Prostate gland (tissue), 2 donors: ENCODE measurements around the gene SYNCRIP. TPM values are rescaled to one million over a fixed set of nuclear protein-coding genes. Genes with fewer than 3 reads are reported as not detected.
"Not testable (repeated sequence)": the region's sequence is repeated elsewhere in the genome, so short reads cannot be mapped to it uniquely, and the experiment has no call there.

Experiments used
- DNase-seq: peaks from one replicate; pipeline ENCODE4 v3.0.0-alpha.2; 2019; ENCODE audit warnings: low spot score
- H3K27ac ChIP-seq, 2 donors: fragments of 200-600 bp; sonication (generic); 2 replicates each; pipeline ENCODE4 v1.5.1; 2017 to 2019
- H3K27me3 ChIP-seq: fragments of 200-600 bp; sonication (generic); replicated peaks from 2 replicates; pipeline ENCODE4 v1.5.1; 2019; ENCODE audit not compliant: insufficient read depth
- H3K36me3 ChIP-seq, 2 donors: fragments of 200-600 bp; sonication (generic); 1 replicate in 1 of 2; 2 replicates in 1 of 2; pipeline versions ENCODE4 v1.5.1 to v1.8.1; 2017 to 2019
- H3K4me1 ChIP-seq: fragments of 200-600 bp; sonication (generic); replicated peaks from 2 replicates; pipeline ENCODE4 v1.5.1; 2019
- H3K4me3 ChIP-seq, 2 donors: fragments of 200-600 bp; sonication (generic); 2 replicates each; pipeline ENCODE4 v1.5.1; 2017 to 2019
- H3K9me3 ChIP-seq: fragments of 200-600 bp; sonication (generic); 2 replicates; pipeline ENCODE4 v1.5.1; 2017
- POLR2A ChIP-seq: fragments of 450-650 bp; IDR thresholded peaks from one replicate; pipeline ENCODE4 v1.6.1; 2016; ENCODE audit warnings: antibody characterized with exemption, mild to moderate bottlenecking
- POLR2AphosphoS5 ChIP-seq: sonication (generic); formaldehyde crosslinking; IDR thresholded peaks from one replicate; pipeline ENCODE4 v1.6.1; 2017; ENCODE audit warnings: antibody characterized with exemption
- WGBS: methylation state at CpG from one replicate; pipeline ENCODE4 v1.1.5; 2018; 5-methylcytosine and 5-hydroxymethylcytosine counted together
- intact Hi-C: fragments of 100-400 bp; cut with DNase I; formaldehyde crosslinking; loops from one replicate; pipeline ENCODE4 v1.14.2; 2022
- total RNA-seq, 2 donors: library from RNA; depleted of rRNA; stranded (reverse); fragments of >200 nt; gene quantifications; one replicate each; pipeline ENCODE4 v1.1.0, GENCODE V29; 2016
- TF ChIP-seq, protein P1 (sequence below), 4 experiments: fragments of 200-600 bp in 2 of 4; fragments of 450-650 bp in 2 of 4; sonication (generic) in 2 of 4; IDR thresholded peaks; 1 replicate in 3 of 4; 2 replicates in 1 of 4; pipeline ENCODE4 v1.5.1; 2016 to 2019; ENCODE audit warnings: antibody characterized with exemption in 4 of 4, mild to moderate bottlenecking in 2 of 4, moderate library complexity in 2 of 4

SYNCRIP gene
- total RNA-seq, 2 donors from 2014 or later = 46.1 to 49.7 TPM

DNA sequence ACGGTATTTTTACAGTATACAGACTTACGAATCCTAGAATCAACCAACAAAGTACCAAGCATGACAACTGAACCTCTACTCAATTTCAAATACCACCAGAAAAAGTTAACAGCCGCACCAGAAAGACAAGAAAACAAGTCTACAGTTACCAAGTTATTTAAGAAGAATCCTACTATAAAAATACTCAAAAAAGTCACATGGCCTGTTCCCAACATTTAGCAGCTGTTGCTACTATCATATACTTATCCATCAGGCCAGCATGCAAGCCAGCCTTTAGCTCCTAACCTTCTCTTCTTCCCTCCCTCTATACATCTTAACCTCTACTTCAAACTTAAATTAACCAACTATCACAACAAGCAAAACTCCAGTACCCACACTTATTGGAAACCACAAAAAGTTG, 1.9 kb downstream of the SYNCRIP start:
- H3K36me3 ChIP-seq = peaks cover 0 to 3% of the 10 kb centered on the region in 2 donors
- no peak for DNase-seq
- intact Hi-C loops = loop anchor here (10.0 kb wide), 1 partner anchor 186 kb away; the partner anchor contains the start of gene NT5E
- H3K27ac ChIP-seq = peak overlapping the region; percentile 95 to 100
- TF ChIP-seq POLR2AphosphoS5 (no peak), POLR2A (no peak)
- TF ChIP-seq, protein P1, sequence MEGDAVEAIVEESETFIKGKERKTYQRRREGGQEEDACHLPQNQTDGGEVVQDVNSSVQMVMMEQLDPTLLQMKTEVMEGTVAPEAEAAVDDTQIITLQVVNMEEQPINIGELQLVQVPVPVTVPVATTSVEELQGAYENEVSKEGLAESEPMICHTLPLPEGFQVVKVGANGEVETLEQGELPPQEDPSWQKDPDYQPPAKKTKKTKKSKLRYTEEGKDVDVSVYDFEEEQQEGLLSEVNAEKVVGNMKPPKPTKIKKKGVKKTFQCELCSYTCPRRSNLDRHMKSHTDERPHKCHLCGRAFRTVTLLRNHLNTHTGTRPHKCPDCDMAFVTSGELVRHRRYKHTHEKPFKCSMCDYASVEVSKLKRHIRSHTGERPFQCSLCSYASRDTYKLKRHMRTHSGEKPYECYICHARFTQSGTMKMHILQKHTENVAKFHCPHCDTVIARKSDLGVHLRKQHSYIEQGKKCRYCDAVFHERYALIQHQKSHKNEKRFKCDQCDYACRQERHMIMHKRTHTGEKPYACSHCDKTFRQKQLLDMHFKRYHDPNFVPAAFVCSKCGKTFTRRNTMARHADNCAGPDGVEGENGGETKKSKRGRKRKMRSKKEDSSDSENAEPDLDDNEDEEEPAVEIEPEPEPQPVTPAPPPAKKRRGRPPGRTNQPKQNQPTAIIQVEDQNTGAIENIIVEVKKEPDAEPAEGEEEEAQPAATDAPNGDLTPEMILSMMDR (IDR thresholded peaks at IDR 0.05) = no peak
- 18% methylated on average over 3 of the region's 3 CpGs for WGBS
- peaks cover 6% of the 10 kb centered on the region for H3K4me1 ChIP-seq
- H3K9me3 ChIP-seq = no peaks in the 10 kb centered on the region
- peak overlapping the region in 1 of 2 donors; percentile 79 for H3K4me3 ChIP-seq
- H3K27me3 ChIP-seq = no peaks in the 10 kb centered on the region

DNA sequence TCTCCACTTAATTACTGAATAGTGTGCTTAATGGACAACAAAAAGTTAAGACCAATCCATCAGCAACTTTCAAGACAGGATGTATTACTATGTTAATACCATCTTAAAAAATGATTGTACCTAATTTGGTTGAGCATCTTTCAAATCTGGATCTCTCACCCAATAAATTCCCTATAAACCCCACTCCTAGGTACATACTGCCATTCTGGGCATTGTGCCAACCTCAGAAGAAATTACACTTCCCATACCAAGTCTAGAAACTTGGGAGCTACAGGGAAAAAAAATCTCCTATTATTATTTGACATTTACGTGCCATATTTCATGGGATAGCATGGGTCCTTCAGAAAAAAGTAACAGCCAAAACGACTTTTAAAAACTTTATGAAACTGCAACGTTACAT, 5.1 kb downstream of the SYNCRIP start:
- TF ChIP-seq, protein P1 (IDR thresholded peaks at IDR 0.05) = no peak
- no peak for TF ChIP-seq POLR2AphosphoS5
- TF ChIP-seq POLR2A = no peak
- no peak overlapping the region for H3K27ac ChIP-seq
- H3K4me1 ChIP-seq = peaks cover 6% of the 10 kb centered on the region
- DNase-seq = no peak
- H3K4me3 ChIP-seq = no peak overlapping the region
- WGBS = 31% methylated on average over 3 of the region's 3 CpGs
- peaks cover 0 to 3% of the 10 kb centered on the region in 2 donors for H3K36me3 ChIP-seq
- H3K27me3 ChIP-seq = no peaks in the 10 kb centered on the region
- intact Hi-C loops = no loop called here
- no peaks in the 10 kb centered on the region for H3K9me3 ChIP-seq

DNA sequence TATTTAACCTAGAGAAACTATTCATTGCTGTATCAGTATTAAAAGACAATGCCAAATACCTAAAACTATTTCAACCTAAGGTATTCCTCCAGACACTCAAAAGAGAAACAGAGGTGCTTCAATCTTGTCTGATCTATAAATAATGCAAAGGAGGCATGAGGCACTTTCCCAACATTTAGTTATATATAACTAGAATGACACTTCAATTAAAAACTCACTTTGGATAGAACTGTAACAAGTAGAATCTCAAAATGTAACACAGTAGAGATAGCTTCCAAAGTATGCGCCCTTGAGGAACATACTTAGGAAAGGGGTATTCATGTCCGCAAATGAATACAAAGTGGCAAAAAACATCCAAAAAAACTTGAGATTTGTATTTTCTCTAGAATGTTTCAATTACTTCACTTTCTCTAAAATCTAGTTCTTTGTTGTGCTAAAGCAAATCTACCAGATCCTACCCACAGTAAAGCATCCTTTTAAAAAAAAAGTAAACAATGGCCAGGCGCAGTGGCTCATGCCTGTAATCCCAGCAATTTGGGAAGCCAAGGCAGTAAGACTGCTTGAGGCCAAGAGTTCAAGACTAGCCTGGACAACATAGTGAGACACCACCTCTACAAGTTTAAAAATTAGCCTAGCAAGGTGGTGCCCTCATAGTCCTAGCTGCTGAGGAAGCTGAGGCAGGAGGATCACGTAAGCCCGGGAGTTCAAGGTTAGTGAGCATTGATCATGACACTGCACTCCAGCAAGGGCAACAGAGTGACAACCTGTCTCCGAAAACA, 10.3 kb downstream of the SYNCRIP start:
- H3K27me3 ChIP-seq = no peaks in the 10 kb centered on the region
- no peak overlapping the region for H3K27ac ChIP-seq
- WGBS = 96% methylated on average over 6 of the region's 6 CpGs

DNA sequence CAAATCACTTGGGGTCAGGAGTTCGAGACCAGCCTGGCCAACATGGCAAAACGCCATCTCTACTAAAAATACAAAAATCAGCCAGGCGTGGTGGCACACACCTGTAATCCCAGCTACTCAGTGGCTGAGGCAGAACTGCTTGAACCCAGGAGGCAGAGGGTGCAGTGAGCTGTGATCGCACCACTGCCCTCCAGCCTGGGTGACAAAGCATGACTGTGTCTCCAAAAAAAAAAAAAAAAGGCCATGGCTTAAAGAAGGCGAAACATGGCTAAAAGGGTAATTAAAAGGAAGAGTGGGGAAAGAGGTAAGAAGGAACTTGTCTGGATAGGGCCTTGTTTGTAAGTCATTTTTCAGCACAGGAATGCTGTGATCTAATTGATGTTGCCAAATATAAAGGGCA, 11.6 kb downstream of the SYNCRIP start:
- not testable (repeated sequence) for H3K36me3 ChIP-seq, H3K4me1 ChIP-seq
- WGBS = 95% methylated on average over 5 of the region's 5 CpGs

More for the DNA sequence above, 10.3 kb downstream of the SYNCRIP start:
- H3K4me3 ChIP-seq = no peak overlapping the region
- peaks cover 0 to 3% of the 10 kb centered on the region in 2 donors for H3K36me3 ChIP-seq
- TF ChIP-seq POLR2AphosphoS5 = no peak
- intact Hi-C loops = no loop called here
- DNase-seq = no peak
- H3K9me3 ChIP-seq = no peaks in the 10 kb centered on the region
- no peaks in the 10 kb centered on the region for H3K4me1 ChIP-seq

DNA sequence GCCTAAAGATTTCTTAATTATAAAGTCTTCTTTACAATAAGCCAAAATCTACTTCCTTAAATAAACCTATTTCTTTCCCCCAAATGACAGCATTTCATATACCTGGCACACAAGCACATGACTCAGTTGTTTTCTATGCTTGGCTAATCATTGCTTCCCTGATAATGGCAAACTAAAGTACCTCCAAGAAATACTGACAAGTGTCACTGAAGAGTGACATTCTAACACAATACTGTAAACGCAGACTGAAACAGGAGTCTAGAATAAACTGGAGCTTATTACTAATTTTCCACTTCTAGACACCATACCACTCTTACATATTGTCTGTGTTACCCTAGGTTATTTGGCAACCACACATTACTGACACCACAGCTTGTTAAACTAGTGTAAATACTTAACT, 14.3 kb downstream of the SYNCRIP start:
- H3K27ac ChIP-seq = no peak overlapping the region
- intact Hi-C loops = no loop called here
- 94% methylated on average over 1 of the region's 1 CpG for WGBS
- H3K27me3 ChIP-seq = no peaks in the 10 kb centered on the region
- no peak for DNase-seq
- H3K9me3 ChIP-seq = no peaks in the 10 kb centered on the region
- no peak overlapping the region for H3K4me3 ChIP-seq
- no peak for TF ChIP-seq POLR2AphosphoS5
- TF ChIP-seq, protein P1 (IDR thresholded peaks at IDR 0.05) = no peak
- TF ChIP-seq POLR2A = no peak
- H3K4me1 ChIP-seq = no peaks in the 10 kb centered on the region
- H3K36me3 ChIP-seq = no peaks in the 10 kb centered on the region

More for the DNA sequence above, 11.6 kb downstream of the SYNCRIP start:
- H3K9me3 ChIP-seq, H3K27ac ChIP-seq, H3K27me3 ChIP-seq, H3K4me3 ChIP-seq, DNase-seq, intact Hi-C loops: not testable (repeated sequence)

DNA sequence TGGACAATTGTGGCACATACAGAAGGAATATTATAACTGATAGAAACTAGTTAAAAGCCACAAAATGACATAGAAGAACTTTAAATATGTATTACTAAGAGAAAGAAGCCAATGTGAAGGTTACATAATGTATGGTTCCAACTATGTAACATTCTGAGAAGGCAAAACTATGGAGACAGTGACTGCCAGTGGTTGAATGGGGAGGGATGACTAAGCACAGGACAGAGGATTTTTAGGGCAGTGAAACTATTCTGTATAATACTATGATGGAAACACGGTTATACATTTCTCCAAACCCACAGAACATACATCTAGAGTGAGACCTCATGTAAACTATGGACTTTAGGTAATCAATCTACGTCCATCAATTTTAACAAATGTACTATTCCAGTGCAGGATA, 22.4 kb downstream of the SYNCRIP start:
- Histone ChIP-seq H3K4me1 (no peaks in the 10 kb centered on the region), H3K36me3 (no peaks in the 10 kb centered on the region), H3K27ac (no peak overlapping the region), H3K9me3 (no peaks in the 10 kb centered on the region), H3K4me3 (no peak overlapping the region), H3K27me3 (no peaks in the 10 kb centered on the region)
- intact Hi-C loops = no loop called here
- no peak for TF ChIP-seq POLR2AphosphoS5
- TF ChIP-seq, protein P1 (IDR thresholded peaks at IDR 0.05) = no peak
- no peak for TF ChIP-seq POLR2A
- 98% methylated on average over 2 of the region's 2 CpGs for WGBS
- DNase-seq = no peak
